SH-SY5Y (cell line): Measurements from ENCODE around the gene HS3ST3A1.

Source experiments
- GATA2 ChIP-seq: IDR thresholded peaks from 2 replicates; pipeline ENCODE4 v1.6.1; 2011; ENCODE audit warnings: mild to moderate bottlenecking, low read depth, low read length
- GATA3 ChIP-seq: IDR thresholded peaks from 2 replicates; pipeline ENCODE4 v1.6.1; 2011; ENCODE audit warnings: low read depth, mild to moderate bottlenecking, low read length, moderate library complexity

DNA sequence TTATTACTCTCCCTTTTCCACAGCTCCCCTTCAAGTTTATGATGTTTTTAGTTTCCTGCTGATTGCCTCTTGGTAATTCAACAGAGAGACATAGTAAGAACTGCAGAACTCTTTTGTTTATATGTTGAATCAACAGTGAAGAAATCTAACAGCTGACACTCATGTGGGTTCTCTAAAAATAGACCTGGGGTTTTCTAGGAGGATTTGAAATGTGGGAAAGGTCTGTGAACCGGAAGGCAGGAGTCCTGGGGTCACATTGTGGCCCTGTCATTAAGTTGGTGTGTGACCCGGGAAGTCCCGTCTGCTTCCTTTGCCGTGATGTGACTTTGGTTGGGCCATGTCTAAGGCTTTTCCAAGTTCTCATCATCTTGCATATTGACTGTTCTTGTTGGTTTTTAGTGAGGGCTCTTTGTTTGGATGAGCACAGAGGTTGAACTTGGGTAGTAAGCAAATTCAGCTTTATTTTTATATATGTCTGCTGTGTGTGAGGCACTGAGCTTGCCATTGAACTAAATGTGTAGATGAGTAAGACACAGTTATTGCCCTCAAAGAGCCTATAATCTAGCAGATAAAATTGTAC, 48.5 kb upstream of the HS3ST3A1 start:
- TF ChIP-seq GATA2 (no peak), GATA3 (no peak)
